ENCODE data around the gene DYDC2. TPM values are rescaled to one million over a fixed set of nuclear protein-coding genes. Genes with fewer than 3 reads are reported as not detected.
"Not testable (repeated sequence)": the region's sequence is repeated elsewhere in the genome, so short reads cannot be mapped to it uniquely, and the experiment has no call there.

The DYDC2 gene
- total RNA-seq, 4 donors from 2014 or later: 0.70 TPM; not detected in 3

- Histone ChIP-seq H3K4me3 (no peak overlapping the region), H3K4me1 (peaks cover 0 to 2% (median 0%) of the 10 kb centered on the region in 4 donors), H3K27me3 (peaks cover 0 to under 1% of the 10 kb centered on the region in 2 donors), H3K36me3 (no peaks in the 10 kb centered on the region), H3K9me3 (no peaks in the 10 kb centered on the region), H3K27ac (no peak overlapping the region)
- DNase-seq: no peak
- TF ChIP-seq POLR2A (IDR thresholded peaks at IDR 0.05) (no peak), CTCF (IDR thresholded peaks at IDR 0.05) (no peak)
Observed at GRCh38 chr10:80351220-80351619, 5.4 kb upstream of the DYDC2 start.

DNA sequence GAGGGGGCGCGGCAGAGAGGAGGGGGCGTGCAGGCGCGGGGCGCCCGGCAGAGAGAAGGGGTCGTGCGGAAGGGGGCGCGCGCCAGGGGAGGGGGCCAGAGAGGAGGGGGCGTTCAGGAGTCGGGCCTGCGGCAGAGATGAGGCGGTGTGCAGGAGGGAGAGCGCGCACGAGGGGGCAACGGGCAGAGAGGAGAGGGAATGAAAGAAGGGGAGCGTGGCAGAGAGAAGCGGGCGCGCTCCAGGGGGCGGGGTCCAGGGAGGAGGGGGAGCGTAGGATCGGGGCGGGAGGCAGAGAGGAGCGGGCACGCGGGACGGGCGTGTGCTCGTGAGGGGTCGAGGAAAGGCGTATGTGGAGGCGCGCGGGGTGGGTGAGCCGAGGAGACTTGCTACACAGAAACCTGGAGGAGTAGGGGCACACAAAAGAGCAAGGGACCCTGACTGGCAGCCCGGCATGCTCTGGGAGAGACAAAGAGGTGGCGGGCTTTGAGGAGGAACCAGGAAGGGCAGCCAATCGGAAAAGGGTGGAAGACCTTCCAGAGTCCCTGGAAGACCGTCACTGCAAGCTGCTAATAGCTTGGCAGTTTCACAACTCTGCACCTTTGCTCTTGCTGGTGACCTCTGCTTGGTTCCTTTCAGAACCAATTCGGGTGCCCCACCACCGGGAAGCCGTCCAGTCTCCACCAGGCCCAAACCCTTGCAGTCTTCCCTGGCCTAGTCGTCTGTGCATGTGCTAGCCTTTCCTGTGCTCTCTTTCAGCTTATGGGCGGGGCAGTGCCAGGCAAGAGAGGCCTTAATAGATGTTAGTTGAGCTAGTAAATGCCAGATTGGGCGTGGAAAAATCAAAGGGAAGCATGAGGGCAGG, 639 bp downstream of the DYDC2 start:
- Histone ChIP-seq H3K27ac (no peak overlapping the region), H3K9me3 (no peaks in the 10 kb centered on the region), H3K36me3 (no peaks in the 10 kb centered on the region), H3K27me3 (peaks cover 0 to 11% of the 10 kb centered on the region in 2 donors), H3K4me3 (peak overlapping the region in 3 of 4 donors; percentile 26 to 48 (median 43)), H3K4me1 (peaks cover 0 to 12% (median 0%) of the 10 kb centered on the region in 4 donors)
- no peak for DNase-seq
- TF ChIP-seq POLR2A (IDR thresholded peaks at IDR 0.05) (no peak), CTCF (IDR thresholded peaks at IDR 0.05) (no peak)

GRCh38 chr10:80357851-80358125, 1.2 kb downstream of the DYDC2 start:
- DNase-seq: no peak
- no peaks in the 10 kb centered on the region for H3K9me3 ChIP-seq
- TF ChIP-seq POLR2A (IDR thresholded peaks at IDR 0.05) (no peak), CTCF (IDR thresholded peaks at IDR 0.05) (no peak)
- no peak overlapping the region for H3K27ac ChIP-seq
- H3K27me3 ChIP-seq: peaks cover 0 to 11% of the 10 kb centered on the region in 2 donors
- no peaks in the 10 kb centered on the region for H3K36me3 ChIP-seq
- peaks cover 0 to 12% (median 0%) of the 10 kb centered on the region in 4 donors for H3K4me1 ChIP-seq
- H3K4me3 ChIP-seq: no peak overlapping the region

GRCh38 chr10:80358925-80359324, 2.3 kb downstream of the DYDC2 start:
- H3K4me3 ChIP-seq, H3K36me3 ChIP-seq, H3K9me3 ChIP-seq, H3K27ac ChIP-seq, DNase-seq: not testable (repeated sequence)
- Histone ChIP-seq H3K27me3 (peaks cover 0 to 11% of the 10 kb centered on the region in 2 donors), H3K4me1 (peaks cover 0 to 12% (median 0%) of the 10 kb centered on the region in 4 donors)

DNA sequence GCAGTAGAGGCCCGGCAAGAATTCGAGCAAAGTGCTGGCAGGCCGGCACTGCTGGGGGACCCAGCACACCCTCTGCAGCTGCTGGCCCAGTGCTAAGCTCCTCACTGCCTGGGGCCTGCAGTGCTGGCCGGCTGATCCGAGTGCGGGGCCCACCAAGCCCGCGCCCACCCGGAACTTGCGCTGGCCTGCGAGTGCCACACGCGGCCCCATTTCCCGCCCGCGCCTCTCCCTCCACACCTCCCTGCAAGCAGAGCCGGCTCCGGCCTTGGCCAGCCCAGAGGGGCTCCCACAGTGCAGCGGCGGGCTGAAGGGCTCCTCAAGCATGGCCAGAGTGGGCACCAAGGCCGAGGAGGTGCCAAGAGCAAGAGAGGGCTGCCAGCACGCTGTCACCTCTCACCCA, 3.1 kb downstream of the DYDC2 start:
- no peaks in the 10 kb centered on the region for H3K9me3 ChIP-seq
- DNase-seq: no peak
- H3K27me3 ChIP-seq: peaks cover 0 to 11% of the 10 kb centered on the region in 2 donors
- no peak overlapping the region for H3K4me3 ChIP-seq
- TF ChIP-seq POLR2A (IDR thresholded peaks at IDR 0.05) (no peak), CTCF (IDR thresholded peaks at IDR 0.05) (no peak)
- H3K27ac ChIP-seq: no peak overlapping the region
- no peaks in the 10 kb centered on the region for H3K36me3 ChIP-seq
- H3K4me1 ChIP-seq: peaks cover 0 to 12% (median 0%) of the 10 kb centered on the region in 4 donors

- DNase-seq: no peak
- Histone ChIP-seq H3K36me3 (no peaks in the 10 kb centered on the region), H3K9me3 (peaks cover 0 to 13% (median 0%) of the 10 kb centered on the region in 4 donors)
Observed at GRCh38 chr10:80365510-80365909, 8.9 kb downstream of the DYDC2 start.

More at GRCh38 chr10:80365510-80365909, 8.9 kb downstream of the DYDC2 start:
- TF ChIP-seq POLR2A (IDR thresholded peaks at IDR 0.05) (no peak), CTCF (IDR thresholded peaks at IDR 0.05) (no peak)
- Histone ChIP-seq H3K27me3 (no peaks in the 10 kb centered on the region), H3K4me3 (no peak overlapping the region), H3K27ac (no peak overlapping the region), H3K4me1 (no peaks in the 10 kb centered on the region)
